GM18508 (cell line): ENCODE measurements around the gene ARFIP2.

ENCODE experiments used
- ATAC-seq: cut with Tn5 transposase; IDR thresholded peaks from one replicate; pipeline ENCODE4 v1.9.1; 2021; ENCODE audit warnings: moderate number of reproducible peaks; ENCODE audit not compliant: insufficient read depth, unreplicated experiment

ARFIP2 gene

DNA sequence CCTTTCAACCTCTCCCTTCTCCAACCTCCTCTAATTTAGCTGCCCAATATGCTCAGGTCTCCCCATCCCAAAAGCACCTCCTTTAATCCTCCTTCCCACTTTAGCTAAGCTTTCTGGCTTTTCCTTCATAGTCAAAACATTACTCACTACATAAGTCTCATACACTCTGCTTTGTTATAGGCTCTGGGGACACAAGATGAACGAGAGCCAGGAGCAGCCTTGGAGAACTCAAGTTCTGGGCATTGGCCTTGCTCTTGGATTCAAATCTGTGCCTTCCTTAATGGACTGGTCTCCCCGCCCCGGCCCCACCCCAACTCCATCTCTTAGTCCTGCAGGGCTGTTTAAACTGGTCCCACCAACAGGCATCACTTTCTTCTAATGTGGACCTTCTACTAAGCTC is 28.9 kb downstream of the ARFIP2 start:
- ATAC-seq = no peak

DNA sequence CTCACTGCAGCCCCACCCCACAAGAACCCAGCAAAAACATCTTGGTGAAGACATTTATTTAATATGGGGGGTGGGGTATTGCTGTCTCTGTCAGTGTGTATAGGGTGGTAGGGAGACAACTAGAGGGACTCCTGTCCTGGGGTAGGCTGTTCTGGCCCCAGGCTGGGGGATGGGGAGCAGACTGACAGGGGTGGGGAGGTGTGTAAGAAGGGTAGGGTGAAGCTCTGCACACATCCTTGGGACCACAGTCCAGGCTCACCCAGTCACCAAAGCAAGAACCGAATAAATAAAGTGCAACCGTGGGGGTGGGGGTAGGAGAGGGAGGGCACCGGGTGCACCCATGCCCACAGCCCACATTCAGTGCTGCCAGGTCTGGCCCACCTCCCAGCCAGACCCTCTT is 32.6 kb downstream of the ARFIP2 start:
- no peak for ATAC-seq

DNA sequence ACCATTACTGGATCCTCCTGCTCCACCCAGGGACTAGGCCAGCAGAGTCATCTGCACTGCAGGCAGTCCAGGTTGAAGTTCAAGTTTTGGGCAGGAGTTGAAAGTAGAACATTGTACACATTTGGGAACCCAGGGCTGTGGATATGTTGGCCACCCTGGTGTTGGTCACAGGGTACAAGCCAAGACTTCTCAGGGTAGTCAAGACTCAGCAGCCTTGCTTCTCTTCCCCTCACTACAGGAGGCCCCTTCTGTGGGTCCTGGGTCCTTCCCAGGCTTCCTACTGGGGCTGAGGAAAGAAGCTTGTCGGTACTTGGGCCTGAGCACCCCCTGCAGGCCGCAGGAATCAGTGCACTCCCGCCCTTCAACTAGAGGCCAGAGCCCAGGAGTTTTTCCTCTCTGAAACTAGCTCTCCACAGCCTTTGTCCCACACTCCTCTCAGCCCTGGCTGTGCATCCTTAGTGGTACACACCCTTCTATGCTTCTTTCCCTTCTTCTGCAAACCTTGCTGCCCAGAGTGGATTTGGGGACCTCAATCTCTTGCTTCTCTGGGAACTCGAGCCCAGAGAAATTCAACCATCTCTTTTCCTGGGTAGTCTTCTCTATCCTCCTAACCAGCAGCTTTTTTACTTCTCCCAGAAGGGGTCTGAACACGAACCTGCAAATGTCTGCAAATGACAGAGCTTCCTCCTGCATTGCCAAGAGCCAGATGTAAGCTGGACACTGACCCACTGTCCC is 37.7 kb downstream of the ARFIP2 start:
- ATAC-seq = no peak

DNA sequence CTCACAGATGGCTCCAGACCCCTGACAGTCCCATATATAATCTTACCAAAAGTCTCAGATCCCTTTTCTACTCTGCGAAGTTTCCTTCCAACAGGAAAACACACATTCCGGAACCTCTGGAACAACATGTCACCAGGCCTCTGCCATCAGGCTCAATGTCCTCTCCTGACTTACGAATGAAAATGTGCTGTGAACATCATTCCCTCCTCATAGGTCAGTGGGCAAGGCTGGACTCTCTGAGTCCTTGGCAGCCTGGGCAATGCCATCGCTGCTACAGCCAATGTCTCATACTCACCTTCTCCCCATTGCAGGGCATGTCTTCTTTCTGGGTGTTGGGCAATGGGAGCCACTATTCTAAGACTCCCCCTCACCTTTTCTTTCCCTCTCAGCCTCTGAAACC is 38.7 kb downstream of the ARFIP2 start:
- no peak for ATAC-seq

DNA sequence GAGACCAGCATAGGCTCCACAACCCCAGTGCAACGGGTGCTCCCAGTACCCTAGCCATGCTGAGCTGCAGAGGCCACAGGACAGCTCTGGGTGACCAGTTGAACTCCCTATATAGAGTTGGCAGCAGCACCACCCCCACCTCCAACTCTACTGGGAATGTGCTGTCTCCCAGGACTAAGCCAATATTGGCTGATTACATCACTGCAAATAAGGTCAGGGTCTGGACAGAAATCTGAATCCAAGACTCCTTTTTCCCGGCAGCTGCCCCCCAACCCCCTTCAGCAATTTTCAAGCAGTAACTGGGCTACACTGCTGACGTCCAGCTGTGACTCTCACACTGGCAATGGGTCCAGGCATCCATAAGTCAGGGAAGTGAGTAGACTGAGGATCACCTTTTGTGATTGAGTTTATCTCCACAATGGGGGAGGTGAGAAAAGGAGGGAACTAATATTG is 40.2 kb downstream of the ARFIP2 start, which contains the start of gene HPX:
Gene HPX (minus strand): TSS at position 82 of the 453 bp plus-strand sequence. CDS start 24 bp downstream, at position 58.
- ATAC-seq = no peak

DNA sequence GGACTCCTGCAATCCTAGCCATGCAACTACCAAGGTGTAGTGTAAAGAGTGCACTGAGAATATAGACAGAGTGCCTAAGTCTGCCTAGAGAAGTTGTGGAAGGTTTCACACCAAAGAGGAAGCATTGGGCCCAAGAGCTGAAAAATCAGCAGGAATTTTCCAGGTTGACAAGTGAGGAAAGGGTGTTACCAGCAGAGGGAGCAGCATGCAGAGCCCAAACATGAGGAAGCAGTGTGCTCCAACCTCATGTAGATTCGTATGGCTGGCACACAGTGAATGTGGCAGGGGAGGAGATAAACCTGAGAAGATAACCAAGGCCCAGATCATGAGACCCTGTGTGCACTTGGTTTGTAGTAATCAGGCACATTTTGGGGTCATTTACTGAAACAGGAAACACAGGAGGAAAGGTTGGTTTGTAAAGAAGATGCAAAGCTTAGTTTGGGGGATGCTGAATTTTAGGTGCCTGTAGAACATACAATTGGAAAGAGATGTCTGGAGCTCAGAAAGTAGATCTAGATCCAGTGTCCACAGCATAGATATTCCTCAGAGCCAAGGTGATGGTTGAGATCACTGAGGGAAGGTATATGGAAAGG is 42.1 kb downstream of the ARFIP2 start:
- no peak for ATAC-seq

DNA sequence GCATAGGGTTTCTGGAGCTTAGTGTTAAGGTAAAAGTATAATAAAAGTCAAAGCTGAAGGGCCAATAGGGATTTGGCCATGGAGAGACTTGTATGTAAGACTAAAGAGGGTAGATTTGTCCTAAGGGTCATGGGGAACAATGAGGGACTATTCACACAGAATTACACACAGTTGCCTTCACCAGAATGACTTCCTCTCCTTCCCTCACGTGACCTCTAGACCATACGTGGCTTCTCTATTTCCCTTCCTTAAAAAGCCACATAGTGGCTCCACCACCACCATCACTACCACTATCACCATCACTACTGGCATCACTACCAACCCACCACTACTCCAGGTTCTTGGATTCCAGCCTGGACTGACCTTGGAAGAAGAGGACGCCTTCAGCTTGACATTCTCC is 43.1 kb downstream of the ARFIP2 start:
- ATAC-seq = no peak

DNA sequence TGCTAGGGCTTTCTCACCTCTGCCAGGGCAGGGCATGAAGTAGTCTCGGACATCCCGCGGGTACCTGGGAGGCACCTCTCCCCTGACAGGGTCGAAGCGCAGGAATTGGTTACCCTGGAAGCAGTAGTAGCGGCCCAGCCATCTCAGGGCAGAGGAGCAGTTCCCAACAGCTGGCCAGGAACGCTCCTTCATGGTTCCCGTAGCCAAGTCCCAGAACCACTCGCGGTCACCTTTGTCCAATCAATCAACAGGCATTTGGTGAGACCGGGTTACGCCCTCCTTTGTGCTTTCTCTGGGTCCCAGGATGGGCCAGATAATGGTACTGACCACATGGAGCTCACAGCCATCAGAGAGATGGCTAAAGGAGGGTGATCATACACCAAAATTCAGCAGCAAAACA is 43.7 kb downstream of the ARFIP2 start:
- no peak for ATAC-seq

DNA sequence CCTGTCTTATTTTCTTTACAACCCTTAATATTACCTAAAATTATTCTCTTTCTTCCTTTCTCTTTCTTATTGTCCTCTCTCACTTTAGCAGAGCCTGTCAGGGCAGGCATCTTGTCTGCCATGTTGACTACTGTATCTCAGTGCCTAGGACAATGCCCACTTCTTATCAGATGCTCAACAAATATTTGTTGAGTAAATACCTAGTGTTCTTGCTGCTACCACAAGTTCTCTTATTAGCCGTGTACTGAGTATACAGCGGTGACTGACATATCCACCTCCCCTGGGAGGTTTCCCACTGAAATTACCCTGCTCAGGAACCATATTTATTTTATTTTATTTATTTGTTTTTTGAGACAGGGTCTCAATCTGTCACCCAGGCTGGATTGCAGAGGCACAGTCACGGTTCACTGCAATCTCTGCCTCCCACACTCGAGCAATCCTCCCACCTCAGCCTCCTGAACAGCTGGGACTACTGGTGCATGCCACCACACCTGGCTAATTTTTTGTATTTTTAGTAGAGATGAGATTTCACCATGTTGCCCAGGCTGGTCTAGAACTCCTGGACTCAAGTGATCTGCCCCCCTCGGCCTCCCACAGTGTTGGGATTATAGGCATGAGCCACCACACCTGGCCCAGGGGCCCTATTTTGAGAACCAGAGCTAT is 47.0 kb downstream of the ARFIP2 start:
- ATAC-seq = no peak

DNA sequence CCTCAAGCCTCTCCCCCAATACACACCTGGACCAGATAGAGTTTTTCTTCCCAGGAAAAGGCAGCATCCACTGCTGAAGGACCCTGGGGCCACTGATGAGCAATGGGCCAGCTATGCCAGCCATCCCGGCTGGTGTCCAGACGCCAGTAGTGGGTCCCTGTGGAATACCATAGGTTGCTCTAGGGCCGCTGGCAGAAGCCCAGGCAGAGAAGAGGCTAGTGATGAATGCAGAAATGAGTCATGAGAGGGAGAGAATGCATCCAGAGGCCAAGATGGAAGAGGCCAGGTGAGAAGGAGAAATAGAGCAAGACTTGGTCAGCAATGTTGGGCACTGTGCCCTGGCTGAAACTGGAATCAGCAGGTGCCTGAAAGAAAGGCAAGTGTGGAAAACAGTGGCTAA is 49.3 kb downstream of the ARFIP2 start:
- no peak for ATAC-seq

DNA sequence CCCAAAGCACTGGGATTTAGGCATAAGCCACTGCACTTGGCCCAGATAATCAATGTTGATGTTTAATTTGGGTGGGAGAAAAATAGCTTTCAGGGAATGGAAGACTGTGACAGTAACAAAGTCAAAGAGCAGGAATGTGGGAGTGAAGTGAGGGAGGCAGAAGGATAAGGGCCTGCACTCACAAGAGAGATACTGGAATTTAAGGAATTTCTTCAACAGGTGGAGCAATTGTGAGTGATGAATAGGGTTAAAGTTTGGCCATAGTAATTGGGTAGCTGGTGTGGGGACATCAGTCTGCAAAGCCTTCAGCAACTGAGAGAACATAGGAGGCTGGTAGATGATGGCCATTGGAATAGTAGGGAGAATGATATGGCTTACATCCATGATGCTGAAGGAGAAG is 53.6 kb downstream of the ARFIP2 start:
- no peak for ATAC-seq
